Left ventricle myocardium inferior (tissue), 1 donor: Measurements from ENCODE around the gene GPATCH11. TPM values are rescaled to one million over a fixed set of nuclear protein-coding genes. Genes with fewer than 3 reads are reported as not detected.

ENCODE experiments used
- DNase-seq: peaks from one replicate; pipeline ENCODE4 v3.0.0-alpha.2; 2020
- H3K27ac ChIP-seq: fragments of 200-600 bp; replicated peaks from 2 replicates; pipeline ENCODE4 v1.8.0; 2021
- H3K27me3 ChIP-seq: fragments of 200-600 bp; 2 replicates; pipeline ENCODE4 v1.8.0; 2021; ENCODE audit warnings: low read depth
- H3K36me3 ChIP-seq: fragments of 200-600 bp; 2 replicates; pipeline ENCODE4 v1.8.0; 2021
- H3K4me1 ChIP-seq: fragments of 200-600 bp; 2 replicates; pipeline ENCODE4 v1.8.0; 2021
- H3K4me3 ChIP-seq: fragments of 200-600 bp; 2 replicates; pipeline ENCODE4 v1.8.0; 2021; ENCODE audit warnings: mild to moderate bottlenecking, moderate library complexity
- H3K9me3 ChIP-seq: fragments of 200-600 bp; replicated peaks from 2 replicates; pipeline ENCODE4 v1.8.0; 2021
- CTCF ChIP-seq: fragments of 200-600 bp; IDR thresholded peaks from 2 replicates; pipeline ENCODE4 v1.8.0; 2021; ENCODE audit warnings: antibody characterized with exemption, mild to moderate bottlenecking, borderline replicate concordance
- intact Hi-C: fragments of 100-400 bp; cut with micrococcal nuclease; formaldehyde crosslinking; loops from one replicate; pipeline ENCODE4 v1.11.0; 2022
- total RNA-seq: library from RNA; stranded (reverse); fragmentation: NEBNext Ultra II Directional; extraction: Animal tissue kit (Norgen Biotek cat#: 25700); gene quantifications from one replicate; pipeline ENCODE4 v1.2.1, GENCODE V29; 2021
- donor health status: DM: no; HTN: yes; CAD: no; lungs with severe emphysema.

Gene GPATCH11
- total RNA-seq, 1 donor from 2014 or later = 6.3 TPM

- Histone ChIP-seq H3K27ac (no peak overlapping the region), H3K36me3 (peaks cover 84% of the 10 kb centered on the region), H3K9me3 (no peaks in the 10 kb centered on the region), H3K4me3 (no peak overlapping the region), H3K27me3 (no peaks in the 10 kb centered on the region), H3K4me1 (peaks cover 18% of the 10 kb centered on the region)
- intact Hi-C loops = no loop called here
- TF ChIP-seq CTCF = no peak
- no peak for DNase-seq
Measured at GRCh38 chr2:37060446-37060845, 23.9 kb upstream of the GPATCH11 start.

- no peaks in the 10 kb centered on the region for H3K9me3 ChIP-seq
- no peak for DNase-seq
- no peak for TF ChIP-seq CTCF
- peak overlapping the region; percentile 13 for H3K27ac ChIP-seq
- peaks cover 84% of the 10 kb centered on the region for H3K36me3 ChIP-seq
- H3K4me1 ChIP-seq = peaks cover 18% of the 10 kb centered on the region
- H3K4me3 ChIP-seq = no peak overlapping the region
- H3K27me3 ChIP-seq = no peaks in the 10 kb centered on the region
- intact Hi-C loops = no loop called here
Measured at GRCh38 chr2:37061013-37061711, 23.2 kb upstream of the GPATCH11 start.

- H3K27ac ChIP-seq = peak overlapping the region; percentile 13
Measured at GRCh38 chr2:37061776-37062175, 22.5 kb upstream of the GPATCH11 start.

GRCh38 chr2:37068686-37069085 is 15.6 kb upstream of the GPATCH11 start:
- no peak overlapping the region for H3K4me3 ChIP-seq
- DNase-seq = no peak
- intact Hi-C loops = no loop called here
- no peaks in the 10 kb centered on the region for H3K27me3 ChIP-seq
- no peaks in the 10 kb centered on the region for H3K9me3 ChIP-seq
- no peak for TF ChIP-seq CTCF
- no peaks in the 10 kb centered on the region for H3K4me1 ChIP-seq
- peaks cover 81% of the 10 kb centered on the region for H3K36me3 ChIP-seq
- H3K27ac ChIP-seq = no peak overlapping the region

More at GRCh38 chr2:37061776-37062175, 22.5 kb upstream of the GPATCH11 start:
- Histone ChIP-seq H3K36me3 (peaks cover 84% of the 10 kb centered on the region), H3K4me3 (no peak overlapping the region), H3K4me1 (peaks cover 18% of the 10 kb centered on the region), H3K27me3 (no peaks in the 10 kb centered on the region), H3K9me3 (no peaks in the 10 kb centered on the region)
- DNase-seq = no peak
- no peak for TF ChIP-seq CTCF
- intact Hi-C loops = no loop called here

GRCh38 chr2:37070931-37071330 is 13.4 kb upstream of the GPATCH11 start:
- no peaks in the 10 kb centered on the region for H3K4me1 ChIP-seq
- H3K4me3 ChIP-seq = no peak overlapping the region
- H3K27me3 ChIP-seq = no peaks in the 10 kb centered on the region
- no peak for TF ChIP-seq CTCF
- intact Hi-C loops = no loop called here
- H3K36me3 ChIP-seq = peaks cover 81% of the 10 kb centered on the region
- no peaks in the 10 kb centered on the region for H3K9me3 ChIP-seq
- DNase-seq = no peak
- H3K27ac ChIP-seq = no peak overlapping the region
